LNCAP (cell line): ENCODE data around the gene ENPP3.

ENCODE experiments used
- CTCF ChIP-seq: fragments of 450-650 bp; IDR thresholded peaks from 2 replicates; pipeline ENCODE4 v1.5.1; 2017; ENCODE audit warnings: mild to moderate bottlenecking

Gene ENPP3

GRCh38 chr6:131717836-131718542, 80.9 kb downstream of the ENPP3 start:
- TF ChIP-seq CTCF, result no peak

GRCh38 chr6:131721161-131721560, 84.1 kb downstream of the ENPP3 start:
- no peak for TF ChIP-seq CTCF

- TF ChIP-seq CTCF, result no peak
These were observed 87.0 kb downstream of the ENPP3 start for GRCh38 chr6:131724114-131724513.

GRCh38 chr6:131727467-131727866, 90.4 kb downstream of the ENPP3 start:
- no peak for TF ChIP-seq CTCF

GRCh38 chr6:131727868-131728267, 90.8 kb downstream of the ENPP3 start:
- no peak for TF ChIP-seq CTCF

- TF ChIP-seq CTCF, result no peak
These were observed 91.3 kb downstream of the ENPP3 start for GRCh38 chr6:131728296-131728939.

- TF ChIP-seq CTCF, result no peak
These were observed 92.4 kb downstream of the ENPP3 start for GRCh38 chr6:131729550-131729949.
